GM12878 (cell line): Measurements from ENCODE around the gene CD27. TPM values are rescaled to one million over a fixed set of nuclear protein-coding genes. Genes with fewer than 3 reads are reported as not detected.

Experiments used
- CHD1 ChIP-seq: IDR thresholded peaks from 2 replicates; pipeline ENCODE4 v1.6.1; 2012; ENCODE audit warnings: low read depth, low read length, improper control_type of control experiment
- FOS ChIP-seq: IDR thresholded peaks from 3 replicates; pipeline ENCODE4 v1.6.1; 2011; ENCODE audit warnings: borderline replicate concordance; ENCODE audit not compliant: insufficient read length; ENCODE audit errors: extremely low read depth
- GATAD2B ChIP-seq: fragments of 450-650 bp; conservative IDR thresholded peaks from 2 replicates; pipeline ENCODE4 v1.6.1; 2017; ENCODE audit warnings: low read depth, mild to moderate bottlenecking, moderate library complexity
- HDAC6 ChIP-seq: fragments of 200-600 bp; sonication (generic); IDR thresholded peaks from one replicate; pipeline ENCODE4 v1.8.0; 2017; ENCODE audit warnings: antibody characterized with exemption; ENCODE audit not compliant: unreplicated experiment
- IKZF1 ChIP-seq: fragments of 450-650 bp; conservative IDR thresholded peaks from 2 replicates; pipeline ENCODE4 v1.6.1; 2017; ENCODE audit warnings: antibody characterized with exemption, mild to moderate bottlenecking
- IKZF2 ChIP-seq, 2 experiments: fragments of 450-650 bp; IDR thresholded peaks; 2 replicates each; pipeline ENCODE4 v1.6.1; 2017; ENCODE audit warnings: mild to moderate bottlenecking in 2 of 2, moderate library complexity in 2 of 2
- NRF1 ChIP-seq: conservative IDR thresholded peaks from 2 replicates; pipeline ENCODE4 v1.6.1; 2011; ENCODE audit warnings: mild to moderate bottlenecking, low read depth, low read length, improper control_type of control experiment
- PAX8 ChIP-seq: fragments of 450-650 bp; IDR thresholded peaks from 2 replicates; pipeline ENCODE4 v1.6.1; 2017; ENCODE audit warnings: mild to moderate bottlenecking, moderate library complexity
- RAD51 ChIP-seq: fragments of 450-650 bp; IDR thresholded peaks from 2 replicates; pipeline ENCODE4 v1.6.1; 2016; ENCODE audit warnings: moderate library complexity, mild to moderate bottlenecking, inconsistent platforms
- RBBP5 ChIP-seq: fragments of 200-600 bp; sonication (generic); conservative IDR thresholded peaks from 2 replicates; pipeline ENCODE4 v1.6.1; 2016
- SMARCA5 ChIP-seq: fragments of 450-650 bp; IDR thresholded peaks from 2 replicates; pipeline ENCODE4 v1.6.1; 2017; ENCODE audit warnings: mild to moderate bottlenecking
- SPI1 ChIP-seq: IDR thresholded peaks from 2 replicates; pipeline ENCODE4 v1.6.1; 2011; ENCODE audit warnings: low read depth, mild to moderate bottlenecking, low read length, moderate library complexity, borderline replicate concordance; ENCODE audit not compliant: insufficient read depth
- WRNIP1 ChIP-seq: IDR thresholded peaks from 2 replicates; pipeline ENCODE4 v1.6.1; 2011; ENCODE audit warnings: low read depth, low read length, improper control_type of control experiment, borderline replicate concordance
- ZBED1 ChIP-seq: IDR thresholded peaks from 2 replicates; pipeline ENCODE4 v1.6.1; 2016; ENCODE audit warnings: borderline replicate concordance
- ZNF384 ChIP-seq: IDR thresholded peaks from 2 replicates; pipeline ENCODE4 v1.6.1; 2012; ENCODE audit warnings: low read depth, mild to moderate bottlenecking, low read length, improper control_type of control experiment, borderline replicate concordance
- polyA plus RNA-seq, 11 experiments: library from polyadenylated mRNA; depleted of rRNA in 4 of 11; unstranded in 6 of 11; stranded (reverse) in 5 of 11; fragments of >200 nt; fragmentation: Nextera tagmentation in 4 of 11; fragmentation: Illumina TruSeq in 1 of 11; extraction: Ambion mirVana in 4 of 11; extraction: Trizol in 1 of 11; gene quantifications; 1 replicate in 1 of 11; 2 replicates in 10 of 11; pipeline versions ENCODE4 v1.2.1 to v1.2.3, GENCODE V29; 2011 to 2016; ENCODE audit warnings: inconsistent platforms in 2 of 11, missing spikeins in 2 of 11, low read depth in 1 of 11
- total RNA-seq, 4 experiments: library from RNA; depleted of rRNA in 3 of 4; stranded (reverse); fragments of >200 nt in 3 of 4; fragmentation: Illumina TruSeq in 1 of 4; extraction: Trizol in 1 of 4; gene quantifications; 2 replicates each; pipeline versions ENCODE4 v1.2.1 to v1.2.3, GENCODE V29; 2013 to 2021
- TF ChIP-seq, protein P1 (sequence below): fragments of 150-350 bp; IDR thresholded peaks from 2 replicates; pipeline ENCODE4 v1.6.1; 2014; ENCODE audit warnings: mild to moderate bottlenecking, low read depth, low read length
- TF ChIP-seq, protein P2 (sequence below): fragments of 450-650 bp; IDR thresholded peaks from 2 replicates; pipeline ENCODE4 v1.6.1; 2016; ENCODE audit warnings: mild to moderate bottlenecking
- TF ChIP-seq, protein P3 (sequence below): fragments of 450-650 bp; IDR thresholded peaks from 2 replicates; pipeline ENCODE4 v1.6.1; 2017; ENCODE audit warnings: mild to moderate bottlenecking, low read depth, inconsistent platforms; ENCODE audit not compliant: poor library complexity, severe bottlenecking
- TF ChIP-seq, protein P4 (sequence below): fragments of 450-650 bp; IDR thresholded peaks from 2 replicates; pipeline ENCODE4 v1.6.1; 2017; ENCODE audit warnings: antibody characterized with exemption, mild to moderate bottlenecking, moderate library complexity
- TF ChIP-seq, protein P5 (sequence below): IDR thresholded peaks from 2 replicates; pipeline ENCODE4 v1.6.1; 2011; ENCODE audit warnings: mild to moderate bottlenecking, low read depth, low read length, moderate library complexity; ENCODE audit not compliant: insufficient replicate concordance

Gene CD27
- total and polyA plus RNA-seq, 10 of the 15 experiments (the other 5 are each of a cell fraction or from before 2014, with no cell fraction given), result 4.9 to 184 (median 106) TPM

DNA sequence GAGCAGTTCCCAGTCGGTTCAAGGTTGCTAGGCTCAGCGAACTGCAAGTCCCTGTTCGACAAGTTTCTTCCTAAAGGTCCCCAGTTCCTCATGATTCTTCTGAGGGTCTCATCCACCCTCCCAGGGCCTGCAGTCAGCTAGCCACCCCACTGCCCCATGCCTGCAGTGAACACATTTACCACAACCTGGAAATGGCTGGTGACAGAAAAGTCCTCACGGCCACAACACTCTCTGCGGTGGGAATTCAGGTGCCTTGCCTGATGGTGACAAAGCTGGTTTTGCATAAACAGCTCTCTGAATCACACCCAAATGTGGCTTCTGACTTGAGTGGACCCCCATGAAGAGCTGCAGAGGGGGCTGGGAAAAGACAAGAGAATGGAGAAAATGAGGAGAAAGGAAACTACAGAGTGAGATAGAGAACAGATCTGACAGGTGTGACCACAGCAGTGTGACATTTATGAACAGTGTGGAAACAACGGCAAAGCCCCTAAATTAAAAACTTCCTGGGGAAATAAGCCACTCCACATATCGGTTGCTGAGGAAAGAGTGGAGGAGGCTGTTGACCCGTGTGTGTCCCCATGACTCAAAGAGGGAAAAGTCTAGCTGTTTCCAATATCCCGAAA lies 1.3 kb upstream of the CD27 start (continued):
- no peak for TF ChIP-seq NRF1
- TF ChIP-seq HDAC6, result no peak
- no peak for TF ChIP-seq CHD1
- TF ChIP-seq ZNF384, result no peak
- 0 out of 2 replicates have a peak, but pooled peaks have one; percentile 34 for TF ChIP-seq GATAD2B
- no peak for TF ChIP-seq WRNIP1
- TF ChIP-seq SPI1, result peak; percentile 34; the same call in 1 of the 2 replicates
- TF ChIP-seq PAX8, result no peak
- peak; percentile 15; the same call in 1 of the 2 replicates for TF ChIP-seq RAD51
- TF ChIP-seq RBBP5, result no peak
- TF ChIP-seq, protein P1, sequence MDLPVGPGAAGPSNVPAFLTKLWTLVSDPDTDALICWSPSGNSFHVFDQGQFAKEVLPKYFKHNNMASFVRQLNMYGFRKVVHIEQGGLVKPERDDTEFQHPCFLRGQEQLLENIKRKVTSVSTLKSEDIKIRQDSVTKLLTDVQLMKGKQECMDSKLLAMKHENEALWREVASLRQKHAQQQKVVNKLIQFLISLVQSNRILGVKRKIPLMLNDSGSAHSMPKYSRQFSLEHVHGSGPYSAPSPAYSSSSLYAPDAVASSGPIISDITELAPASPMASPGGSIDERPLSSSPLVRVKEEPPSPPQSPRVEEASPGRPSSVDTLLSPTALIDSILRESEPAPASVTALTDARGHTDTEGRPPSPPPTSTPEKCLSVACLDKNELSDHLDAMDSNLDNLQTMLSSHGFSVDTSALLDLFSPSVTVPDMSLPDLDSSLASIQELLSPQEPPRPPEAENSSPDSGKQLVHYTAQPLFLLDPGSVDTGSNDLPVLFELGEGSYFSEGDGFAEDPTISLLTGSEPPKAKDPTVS, result no peak
- TF ChIP-seq ZBED1, result peak; percentile 67; the same call in 1 of the 2 replicates
- TF ChIP-seq, protein P2, sequence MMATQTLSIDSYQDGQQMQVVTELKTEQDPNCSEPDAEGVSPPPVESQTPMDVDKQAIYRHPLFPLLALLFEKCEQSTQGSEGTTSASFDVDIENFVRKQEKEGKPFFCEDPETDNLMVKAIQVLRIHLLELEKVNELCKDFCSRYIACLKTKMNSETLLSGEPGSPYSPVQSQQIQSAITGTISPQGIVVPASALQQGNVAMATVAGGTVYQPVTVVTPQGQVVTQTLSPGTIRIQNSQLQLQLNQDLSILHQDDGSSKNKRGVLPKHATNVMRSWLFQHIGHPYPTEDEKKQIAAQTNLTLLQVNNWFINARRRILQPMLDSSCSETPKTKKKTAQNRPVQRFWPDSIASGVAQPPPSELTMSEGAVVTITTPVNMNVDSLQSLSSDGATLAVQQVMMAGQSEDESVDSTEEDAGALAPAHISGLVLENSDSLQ, result peak; percentile 34; the same call in 1 of the 2 replicates
- peak; percentile 88 for TF ChIP-seq IKZF1
- TF ChIP-seq, protein P3, sequence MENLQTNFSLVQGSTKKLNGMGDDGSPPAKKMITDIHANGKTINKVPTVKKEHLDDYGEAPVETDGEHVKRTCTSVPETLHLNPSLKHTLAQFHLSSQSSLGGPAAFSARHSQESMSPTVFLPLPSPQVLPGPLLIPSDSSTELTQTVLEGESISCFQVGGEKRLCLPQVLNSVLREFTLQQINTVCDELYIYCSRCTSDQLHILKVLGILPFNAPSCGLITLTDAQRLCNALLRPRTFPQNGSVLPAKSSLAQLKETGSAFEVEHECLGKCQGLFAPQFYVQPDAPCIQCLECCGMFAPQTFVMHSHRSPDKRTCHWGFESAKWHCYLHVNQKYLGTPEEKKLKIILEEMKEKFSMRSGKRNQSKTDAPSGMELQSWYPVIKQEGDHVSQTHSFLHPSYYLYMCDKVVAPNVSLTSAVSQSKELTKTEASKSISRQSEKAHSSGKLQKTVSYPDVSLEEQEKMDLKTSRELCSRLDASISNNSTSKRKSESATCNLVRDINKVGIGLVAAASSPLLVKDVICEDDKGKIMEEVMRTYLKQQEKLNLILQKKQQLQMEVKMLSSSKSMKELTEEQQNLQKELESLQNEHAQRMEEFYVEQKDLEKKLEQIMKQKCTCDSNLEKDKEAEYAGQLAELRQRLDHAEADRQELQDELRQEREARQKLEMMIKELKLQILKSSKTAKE, result peak; percentile 43
- TF ChIP-seq IKZF2 (IDR thresholded peaks at IDR 0.05), result peak; percentile 84 to 87
- no peak for TF ChIP-seq SMARCA5
- TF ChIP-seq FOS, result no peak
- TF ChIP-seq, protein P4, sequence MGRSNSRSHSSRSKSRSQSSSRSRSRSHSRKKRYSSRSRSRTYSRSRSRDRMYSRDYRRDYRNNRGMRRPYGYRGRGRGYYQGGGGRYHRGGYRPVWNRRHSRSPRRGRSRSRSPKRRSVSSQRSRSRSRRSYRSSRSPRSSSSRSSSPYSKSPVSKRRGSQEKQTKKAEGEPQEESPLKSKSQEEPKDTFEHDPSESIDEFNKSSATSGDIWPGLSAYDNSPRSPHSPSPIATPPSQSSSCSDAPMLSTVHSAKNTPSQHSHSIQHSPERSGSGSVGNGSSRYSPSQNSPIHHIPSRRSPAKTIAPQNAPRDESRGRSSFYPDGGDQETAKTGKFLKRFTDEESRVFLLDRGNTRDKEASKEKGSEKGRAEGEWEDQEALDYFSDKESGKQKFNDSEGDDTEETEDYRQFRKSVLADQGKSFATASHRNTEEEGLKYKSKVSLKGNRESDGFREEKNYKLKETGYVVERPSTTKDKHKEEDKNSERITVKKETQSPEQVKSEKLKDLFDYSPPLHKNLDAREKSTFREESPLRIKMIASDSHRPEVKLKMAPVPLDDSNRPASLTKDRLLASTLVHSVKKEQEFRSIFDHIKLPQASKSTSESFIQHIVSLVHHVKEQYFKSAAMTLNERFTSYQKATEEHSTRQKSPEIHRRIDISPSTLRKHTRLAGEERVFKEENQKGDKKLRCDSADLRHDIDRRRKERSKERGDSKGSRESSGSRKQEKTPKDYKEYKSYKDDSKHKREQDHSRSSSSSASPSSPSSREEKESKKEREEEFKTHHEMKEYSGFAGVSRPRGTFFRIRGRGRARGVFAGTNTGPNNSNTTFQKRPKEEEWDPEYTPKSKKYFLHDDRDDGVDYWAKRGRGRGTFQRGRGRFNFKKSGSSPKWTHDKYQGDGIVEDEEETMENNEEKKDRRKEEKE, result no peak
- TF ChIP-seq, protein P5, sequence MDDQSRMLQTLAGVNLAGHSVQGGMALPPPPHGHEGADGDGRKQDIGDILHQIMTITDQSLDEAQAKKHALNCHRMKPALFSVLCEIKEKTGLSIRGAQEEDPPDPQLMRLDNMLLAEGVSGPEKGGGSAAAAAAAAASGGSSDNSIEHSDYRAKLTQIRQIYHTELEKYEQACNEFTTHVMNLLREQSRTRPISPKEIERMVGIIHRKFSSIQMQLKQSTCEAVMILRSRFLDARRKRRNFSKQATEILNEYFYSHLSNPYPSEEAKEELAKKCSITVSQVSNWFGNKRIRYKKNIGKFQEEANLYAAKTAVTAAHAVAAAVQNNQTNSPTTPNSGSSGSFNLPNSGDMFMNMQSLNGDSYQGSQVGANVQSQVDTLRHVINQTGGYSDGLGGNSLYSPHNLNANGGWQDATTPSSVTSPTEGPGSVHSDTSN, result no peak
